Testis (tissue), 3 donors: ENCODE measurements around the gene L3MBTL4. TPM values are rescaled to one million over a fixed set of nuclear protein-coding genes. Genes with fewer than 3 reads are reported as not detected.

ENCODE experiments used
- DNase-seq: peaks from one replicate; pipeline ENCODE4 v3.0.0-alpha.2; 2019
- H3K27ac ChIP-seq, 2 donors: fragments of 200-600 bp; sonication (generic); one replicate each; pipeline ENCODE4 v1.5.1; 2019
- H3K27me3 ChIP-seq: fragments of 200-600 bp; sonication (generic); one replicate; pipeline ENCODE4 v1.5.1; 2019
- H3K36me3 ChIP-seq: fragments of 200-600 bp; sonication (generic); one replicate; pipeline ENCODE4 v1.5.1; 2017; ENCODE audit warnings: low read depth; ENCODE audit errors: missing control alignments
- H3K4me1 ChIP-seq: fragments of 200-600 bp; sonication (generic); one replicate; pipeline ENCODE4 v1.5.1; 2019
- H3K4me3 ChIP-seq, 2 donors: fragments of 200-600 bp; sonication (generic); one replicate each; pipeline ENCODE4 v1.5.1; 2017 to 2019
- H3K9me3 ChIP-seq: fragments of 200-600 bp; sonication (generic); one replicate; pipeline ENCODE4 v1.5.1; 2017
- POLR2A ChIP-seq: fragments of 450-650 bp; IDR thresholded peaks from one replicate; pipeline ENCODE4 v1.6.1; 2017; ENCODE audit warnings: antibody characterized with exemption, mild to moderate bottlenecking, moderate library complexity
- WGBS, 2 donors: methylation state at CpG; one replicate each; pipeline ENCODE4 v1.1.5; 2018; 5-methylcytosine and 5-hydroxymethylcytosine counted together
- intact Hi-C: fragments of 100-400 bp; cut with DNase I; formaldehyde crosslinking; loops from one replicate; pipeline ENCODE4 v1.15.1; 2023; ENCODE audit warnings: low total_unique reads
- microRNA-seq, 2 donors: library from miRNA; unstranded; fragments of <30 nt; microRNA quantifications; one replicate each; pipeline ENCODE4, GENCODE V29; 2016; ENCODE audit warnings: borderline number of aligned reads in 2 of 2, borderline replicate concordance in 1 of 2
- polyA plus RNA-seq: library from polyadenylated mRNA; stranded (reverse); fragments of 350-450 nt; fragmentation: Illumina TruSeq; extraction: RNeasy Lipid Tissue Mini Kit (QIAGEN cat#74804); gene quantifications from one replicate; pipeline ENCODE4 v1.2.3, GENCODE V29; 2014; ENCODE audit warnings: low read depth, low replicate concordance; ENCODE audit not compliant: insufficient read depth
- small RNA-seq, 2 donors: library from RNA; depleted of rRNA; stranded (forward); fragments of <200 nt; gene quantifications; one replicate each; pipeline ENCODE3, GENCODE V24; 2016
- total RNA-seq, 2 donors: library from RNA; depleted of rRNA; stranded (reverse); fragments of >200 nt; gene quantifications; one replicate each; pipeline ENCODE4 v1.2.3, GENCODE V29; 2016
- TF ChIP-seq, protein P1 (sequence below), 3 experiments: fragments of 450-650 bp in 2 of 3; fragments of 200-600 bp in 1 of 3; sonication (generic) in 1 of 3; IDR thresholded peaks; one replicate each; pipeline ENCODE4 v1.5.1; 2016 to 2019; ENCODE audit warnings: antibody characterized with exemption in 3 of 3, mild to moderate bottlenecking in 2 of 3, moderate library complexity in 1 of 3

L3MBTL4 gene
- total and polyA plus RNA-seq, 3 donors from 2014 or later = 26.6 to 50.9 (median 46.2) TPM

DNA sequence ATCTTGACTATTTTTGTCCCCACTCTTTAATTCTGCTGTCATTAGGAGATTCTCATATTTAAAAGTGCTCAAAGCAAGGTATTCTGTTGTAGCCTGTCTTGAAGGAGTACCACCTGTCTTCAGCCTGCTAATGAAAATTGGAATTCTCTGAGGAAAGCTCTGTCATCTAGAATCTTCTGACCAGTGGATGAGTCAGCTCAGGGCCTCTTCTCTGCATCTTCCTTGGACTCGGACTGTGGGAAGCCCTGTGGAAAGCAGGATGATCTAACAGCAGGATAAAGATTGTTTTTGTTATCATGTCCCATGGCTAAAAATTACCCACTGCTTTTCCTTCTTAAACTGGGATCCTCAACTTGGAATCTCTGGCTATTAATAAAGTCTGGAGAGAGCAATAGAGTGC, 500.7 kb downstream of the L3MBTL4 start:
- Histone ChIP-seq H3K27me3 (no peaks in the 10 kb centered on the region), H3K4me3 (no peak overlapping the region), H3K9me3 (no peaks in the 10 kb centered on the region), H3K36me3 (no peaks in the 10 kb centered on the region), H3K4me1 (no peaks in the 10 kb centered on the region), H3K27ac (no peak overlapping the region)
- 78 to 100% methylated on average over 1 of the region's 1 CpG for WGBS, 2 donors
- intact Hi-C loops = no loop called here
- DNase-seq = no peak
- TF ChIP-seq, protein P1, sequence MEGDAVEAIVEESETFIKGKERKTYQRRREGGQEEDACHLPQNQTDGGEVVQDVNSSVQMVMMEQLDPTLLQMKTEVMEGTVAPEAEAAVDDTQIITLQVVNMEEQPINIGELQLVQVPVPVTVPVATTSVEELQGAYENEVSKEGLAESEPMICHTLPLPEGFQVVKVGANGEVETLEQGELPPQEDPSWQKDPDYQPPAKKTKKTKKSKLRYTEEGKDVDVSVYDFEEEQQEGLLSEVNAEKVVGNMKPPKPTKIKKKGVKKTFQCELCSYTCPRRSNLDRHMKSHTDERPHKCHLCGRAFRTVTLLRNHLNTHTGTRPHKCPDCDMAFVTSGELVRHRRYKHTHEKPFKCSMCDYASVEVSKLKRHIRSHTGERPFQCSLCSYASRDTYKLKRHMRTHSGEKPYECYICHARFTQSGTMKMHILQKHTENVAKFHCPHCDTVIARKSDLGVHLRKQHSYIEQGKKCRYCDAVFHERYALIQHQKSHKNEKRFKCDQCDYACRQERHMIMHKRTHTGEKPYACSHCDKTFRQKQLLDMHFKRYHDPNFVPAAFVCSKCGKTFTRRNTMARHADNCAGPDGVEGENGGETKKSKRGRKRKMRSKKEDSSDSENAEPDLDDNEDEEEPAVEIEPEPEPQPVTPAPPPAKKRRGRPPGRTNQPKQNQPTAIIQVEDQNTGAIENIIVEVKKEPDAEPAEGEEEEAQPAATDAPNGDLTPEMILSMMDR (IDR thresholded peaks at IDR 0.05) = no peak
- TF ChIP-seq POLR2A = no peak

DNA sequence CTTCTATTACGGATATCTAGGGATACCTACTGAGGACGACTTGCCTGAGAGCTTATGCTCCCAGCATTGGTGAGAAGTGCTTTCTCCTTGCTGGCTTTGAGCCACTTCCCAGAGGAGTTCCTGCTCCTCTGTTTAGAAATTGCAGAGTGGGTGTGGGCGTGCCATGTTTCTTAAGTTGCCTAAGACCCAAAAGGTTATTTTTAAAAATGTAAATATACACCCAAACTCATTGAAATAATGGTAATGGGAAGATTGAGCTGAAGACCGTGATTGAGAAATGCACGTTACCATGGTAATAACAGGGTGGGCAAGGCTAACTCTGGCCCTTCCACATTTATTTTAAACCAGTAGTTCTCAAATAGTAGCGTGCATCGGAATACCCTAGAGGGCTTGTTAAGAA, 502.1 kb downstream of the L3MBTL4 start:
- Histone ChIP-seq H3K9me3 (no peaks in the 10 kb centered on the region), H3K27ac (no peak overlapping the region), H3K4me3 (no peak overlapping the region), H3K27me3 (no peaks in the 10 kb centered on the region), H3K36me3 (no peaks in the 10 kb centered on the region), H3K4me1 (no peaks in the 10 kb centered on the region)
- no peak for DNase-seq
- 88 to 91% methylated on average over 7 of the region's 7 CpGs for WGBS, 2 donors
- no peak for TF ChIP-seq POLR2A
- intact Hi-C loops = no loop called here

DNA sequence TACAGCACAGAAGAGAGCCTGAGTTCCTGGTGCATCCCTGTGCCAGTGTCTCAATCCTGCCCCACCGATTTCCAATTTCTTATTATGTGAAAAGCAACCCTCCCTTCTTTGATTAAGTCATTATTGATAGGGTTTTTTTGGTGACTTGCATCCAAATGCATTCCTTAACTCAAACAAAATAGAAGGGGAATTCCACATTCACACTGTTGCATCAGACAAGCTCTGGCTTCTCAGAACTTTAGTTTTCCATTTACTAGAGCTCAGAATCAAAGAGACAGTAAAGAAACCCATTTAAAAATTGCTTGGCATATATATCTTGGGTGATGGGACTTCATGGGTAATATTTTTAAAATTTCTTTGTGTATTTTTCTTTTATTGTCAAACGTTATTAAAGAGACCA, 505.6 kb downstream of the L3MBTL4 start:
- no peak overlapping the region for H3K4me3 ChIP-seq
- H3K4me1 ChIP-seq = no peaks in the 10 kb centered on the region
- 64 to 81% methylated on average over 2 of the region's 2 CpGs for WGBS, 2 donors
- intact Hi-C loops = no loop called here
- no peak for DNase-seq
- H3K27ac ChIP-seq = no peak overlapping the region
- H3K9me3 ChIP-seq = no peaks in the 10 kb centered on the region
- H3K36me3 ChIP-seq = no peaks in the 10 kb centered on the region
- no peaks in the 10 kb centered on the region for H3K27me3 ChIP-seq
- TF ChIP-seq, protein P1 (IDR thresholded peaks at IDR 0.05) = no peak
- no peak for TF ChIP-seq POLR2A

Small RNAs within 50 kb of the gene (microRNA-seq; reads per million reads assigned to microRNA genes)
- gene MIR4317 = 0 reads per million in 2 donors

Small RNAs within 50 kb of the gene (small RNA-seq; reads per million reads assigned to genes)
- gene RNU5F-3P = 0 reads per million in 2 donors
- gene RNU6-349P = 0 reads per million in 2 donors
